Left lung (tissue), 10 donors: ENCODE data around the gene CADM2. TPM values are rescaled to one million over a fixed set of nuclear protein-coding genes. Genes with fewer than 3 reads are reported as not detected.
"Not testable (repeated sequence)": the region's sequence is repeated elsewhere in the genome, so short reads cannot be mapped to it uniquely, and the experiment has no call there.

Experiments used
- ATAC-seq: fragments of 200-7000 bp; cut with Tn5 transposase; one replicate; pipeline ENCODE4 v1.9.1; 2020; ENCODE audit warnings: moderate library complexity
- DNase-seq, 4 donors: peaks; one replicate each; pipeline ENCODE4 v3.0.0-alpha.2; 2013 to 2020
- H3K27ac ChIP-seq, 2 donors: fragments of 200-600 bp; sonication (generic) in 1 of 2; one replicate each; pipeline versions ENCODE4 v1.5.0 to v1.8.0; 2020 to 2021
- H3K27me3 ChIP-seq, 2 donors: fragments of 200-600 bp; sonication (generic) in 1 of 2; one replicate each; pipeline versions ENCODE4 v1.5.0 to v1.8.0; 2020 to 2021
- H3K36me3 ChIP-seq, 2 donors: fragments of 200-600 bp; sonication (generic) in 1 of 2; one replicate each; pipeline versions ENCODE4 v1.5.0 to v1.8.0; 2020 to 2021
- H3K4me1 ChIP-seq, 2 donors: fragments of 200-600 bp; one replicate each; pipeline ENCODE4 v1.8.0; 2021
- H3K4me3 ChIP-seq, 2 donors: fragments of 200-600 bp; sonication (generic) in 1 of 2; one replicate each; pipeline versions ENCODE4 v1.5.0 to v1.8.0; 2020 to 2021; ENCODE audit warnings: mild to moderate bottlenecking in 1 of 2
- H3K9me3 ChIP-seq, 2 donors: fragments of 200-600 bp; sonication (generic) in 1 of 2; one replicate each; pipeline versions ENCODE4 v1.5.0 to v1.8.0; 2020 to 2021
- CTCF ChIP-seq, 2 donors: fragments of 200-600 bp; sonication (generic) in 1 of 2; IDR thresholded peaks; one replicate each; pipeline versions ENCODE4 v1.5.0 to v1.8.0; 2021; ENCODE audit warnings: antibody characterized with exemption in 2 of 2
- intact Hi-C, 2 donors: fragments of 100-400 bp; cut with DNase I; formaldehyde crosslinking; loops; one replicate each; pipeline versions ENCODE4 v1.11.2 to v1.14.2; 2022
- polyA plus RNA-seq, 6 donors: library from polyadenylated mRNA; unstranded; fragments of 120-200 nt; gene quantifications; one replicate each; pipeline ENCODE4 v1.2.1, GENCODE V29; 2013; ENCODE audit not compliant: insufficient read length in 6 of 6
- total RNA-seq, 2 donors: library from RNA; stranded (reverse); fragmentation: NEBNext Ultra II Directional; extraction: Animal tissue kit (Norgen Biotek cat#: 25700); gene quantifications; one replicate each; pipeline ENCODE4 v1.2.1, GENCODE V29; 2021
- donor health status: DM: no; HTN: yes; CAD: no.
- donor health status: DM: no; HTN: no; CAD: no.

CADM2 gene
- total and polyA plus RNA-seq, 8 donors: 0.16 to 2.3 (median 0.74) TPM

DNA sequence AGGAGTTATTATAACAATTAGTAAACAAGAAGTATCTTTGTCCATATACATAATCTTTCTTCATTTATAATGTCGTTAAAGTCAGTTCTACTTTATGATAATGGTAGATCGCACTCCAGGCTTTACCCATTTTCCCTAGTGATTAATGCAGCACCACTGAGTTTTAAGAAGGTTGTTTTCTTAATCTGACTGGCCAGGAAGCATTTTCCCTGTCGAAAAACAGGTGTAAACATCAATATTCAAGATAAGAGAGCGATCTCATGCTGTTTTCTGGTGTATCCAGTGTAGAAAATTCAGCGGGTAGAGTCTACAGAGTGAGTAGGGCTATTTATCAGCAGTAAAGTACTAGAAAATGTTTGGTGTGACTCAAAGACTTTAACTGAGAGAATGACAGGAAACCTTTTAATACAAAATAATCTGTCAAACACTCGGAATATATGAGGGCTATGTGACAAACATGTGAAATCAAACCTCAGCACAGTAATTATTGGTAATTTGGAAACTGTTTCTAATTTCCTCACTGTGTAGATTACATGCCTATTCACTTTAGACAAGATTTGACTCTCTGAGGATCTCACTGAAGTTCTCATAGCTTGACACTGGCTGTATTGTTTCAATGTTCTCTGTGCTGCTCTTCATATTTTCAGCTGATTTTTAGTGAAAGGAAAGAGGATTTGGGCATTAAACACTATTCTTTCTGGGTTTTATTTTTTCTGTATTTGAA lies 1019.0 kb downstream of the CADM2 start:
- DNase-seq (no peak), ATAC-seq (no peak)
- TF ChIP-seq CTCF (IDR thresholded peaks at IDR 0.05): no peak
- intact Hi-C loops: no loop called here
- Histone ChIP-seq H3K9me3 (no peaks in the 10 kb centered on the region), H3K36me3 (no peaks in the 10 kb centered on the region), H3K27ac (no peak overlapping the region), H3K4me3 (no peak overlapping the region), H3K4me1 (no peaks in the 10 kb centered on the region), H3K27me3 (no peaks in the 10 kb centered on the region)

DNA sequence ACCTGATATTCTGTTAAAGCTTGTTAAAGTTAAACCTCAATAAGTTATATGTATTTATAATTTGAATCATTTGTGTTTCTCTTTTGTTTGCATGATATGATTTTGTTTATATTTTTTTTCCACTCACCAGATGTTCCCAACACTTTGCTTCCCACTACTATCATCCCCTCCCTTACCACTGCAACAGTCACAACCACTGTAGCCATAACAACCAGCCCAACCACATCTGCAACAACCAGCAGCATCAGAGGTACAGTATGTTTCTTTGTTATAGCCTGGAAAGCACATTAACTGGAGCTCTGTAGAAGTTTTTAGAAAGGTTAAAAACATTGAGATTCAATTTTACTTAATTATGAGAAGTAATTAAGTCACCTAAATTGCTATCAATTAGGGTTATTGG lies 1020.2 kb downstream of the CADM2 start:
- DNase-seq (no peak), ATAC-seq (no peak)
- TF ChIP-seq CTCF (IDR thresholded peaks at IDR 0.05): no peak
- no peaks in the 10 kb centered on the region for H3K4me1 ChIP-seq
- intact Hi-C loops: no loop called here
- no peak overlapping the region for H3K27ac ChIP-seq
- H3K9me3 ChIP-seq: no peaks in the 10 kb centered on the region
- no peaks in the 10 kb centered on the region for H3K27me3 ChIP-seq
- H3K4me3 ChIP-seq: no peak overlapping the region
- no peaks in the 10 kb centered on the region for H3K36me3 ChIP-seq

- H3K4me3 ChIP-seq, H3K4me1 ChIP-seq, H3K36me3 ChIP-seq, H3K9me3 ChIP-seq, H3K27me3 ChIP-seq, H3K27ac ChIP-seq, ATAC-seq, intact Hi-C loops: not testable (repeated sequence)
- peak in 1 of 4 donors; percentile 25 for DNase-seq
Measured at GRCh38 chr3:85989581-85989980, 1030.8 kb downstream of the CADM2 start.

DNA sequence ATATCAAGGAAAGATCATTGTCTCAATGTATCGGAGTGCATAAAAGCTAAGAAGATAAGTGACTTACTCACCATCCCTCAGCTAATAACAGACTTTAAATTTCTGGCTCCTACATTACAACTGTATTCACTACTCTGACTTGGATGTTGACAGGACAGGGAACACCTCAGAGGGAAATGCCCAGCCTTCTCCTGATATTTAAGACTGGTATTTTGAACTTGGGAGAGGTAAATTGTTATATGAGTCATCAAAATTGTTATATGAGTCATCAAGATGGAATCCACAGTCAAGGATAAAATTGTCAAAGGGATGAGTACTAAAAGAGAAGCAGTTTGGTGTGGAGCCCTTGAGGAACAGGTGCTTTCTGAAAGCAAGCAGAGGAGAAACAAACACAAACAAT lies 1070.8 kb downstream of the CADM2 start:
- intact Hi-C loops: no loop called here
- no peak for DNase-seq
- Histone ChIP-seq H3K9me3 (no peaks in the 10 kb centered on the region), H3K4me1 (no peaks in the 10 kb centered on the region), H3K36me3 (no peaks in the 10 kb centered on the region), H3K4me3 (no peak overlapping the region), H3K27ac (no peak overlapping the region), H3K27me3 (no peaks in the 10 kb centered on the region)
- no peak for ATAC-seq
- TF ChIP-seq CTCF (IDR thresholded peaks at IDR 0.05): no peak

DNA sequence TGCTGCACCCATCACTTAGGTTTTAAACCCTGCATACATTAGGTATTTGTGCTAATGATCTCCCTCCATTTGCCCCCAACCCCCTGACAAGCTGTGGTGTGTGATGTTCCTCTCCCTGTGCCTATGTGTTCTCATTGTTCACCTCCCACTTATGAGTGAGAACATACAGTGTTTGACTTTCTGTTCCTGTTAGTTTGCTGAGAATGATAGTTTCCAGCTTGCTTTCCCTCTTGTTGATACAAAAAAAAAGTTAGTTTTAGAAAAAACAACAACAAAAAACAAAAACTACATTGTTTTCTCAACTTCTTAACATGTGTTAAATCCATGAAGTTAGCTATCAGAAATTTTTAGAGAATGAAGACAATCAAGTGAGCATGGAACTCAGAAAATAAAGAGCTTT lies 1079.1 kb downstream of the CADM2 start:
- Histone ChIP-seq H3K9me3 (peaks cover 0 to 8% of the 10 kb centered on the region in 2 donors), H3K27ac (no peak overlapping the region), H3K4me1 (no peaks in the 10 kb centered on the region), H3K4me3 (no peak overlapping the region), H3K27me3 (no peaks in the 10 kb centered on the region), H3K36me3 (no peaks in the 10 kb centered on the region)
- no peak for DNase-seq
- ATAC-seq: no peak
- intact Hi-C loops: no loop called here
- TF ChIP-seq CTCF (IDR thresholded peaks at IDR 0.05): no peak
